ENCODE results near the gene CNTNAP2. TPM values are rescaled to one million over a fixed set of nuclear protein-coding genes. Genes with fewer than 3 reads are reported as not detected.

The CNTNAP2 gene
- total and polyA plus RNA-seq, 2 of the 13 experiments (the other 11 are each of a cell fraction or from before 2014, with no cell fraction given): 0.40 to 0.42 TPM

DNA sequence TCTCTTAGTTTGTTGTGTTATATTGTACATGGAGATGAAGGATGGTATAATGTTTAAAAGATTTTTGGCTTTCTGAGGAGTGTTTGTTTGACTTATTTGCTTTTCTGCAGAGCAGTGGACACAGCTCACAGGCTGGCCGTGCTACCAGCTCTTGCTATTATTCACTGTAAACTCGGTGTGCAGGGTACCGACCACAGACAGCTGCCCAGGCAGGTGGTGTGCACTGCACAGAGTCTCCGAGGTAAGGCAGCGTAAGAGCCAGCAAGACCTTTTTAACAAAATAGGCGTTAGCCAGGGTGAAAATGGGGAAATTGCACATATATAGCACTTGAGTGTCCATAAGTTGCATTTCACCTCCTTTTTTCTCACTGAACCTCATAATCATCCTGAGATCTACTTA is 438.0 kb downstream of the CNTNAP2 start (continued):
- TF ChIP-seq, protein P1, sequence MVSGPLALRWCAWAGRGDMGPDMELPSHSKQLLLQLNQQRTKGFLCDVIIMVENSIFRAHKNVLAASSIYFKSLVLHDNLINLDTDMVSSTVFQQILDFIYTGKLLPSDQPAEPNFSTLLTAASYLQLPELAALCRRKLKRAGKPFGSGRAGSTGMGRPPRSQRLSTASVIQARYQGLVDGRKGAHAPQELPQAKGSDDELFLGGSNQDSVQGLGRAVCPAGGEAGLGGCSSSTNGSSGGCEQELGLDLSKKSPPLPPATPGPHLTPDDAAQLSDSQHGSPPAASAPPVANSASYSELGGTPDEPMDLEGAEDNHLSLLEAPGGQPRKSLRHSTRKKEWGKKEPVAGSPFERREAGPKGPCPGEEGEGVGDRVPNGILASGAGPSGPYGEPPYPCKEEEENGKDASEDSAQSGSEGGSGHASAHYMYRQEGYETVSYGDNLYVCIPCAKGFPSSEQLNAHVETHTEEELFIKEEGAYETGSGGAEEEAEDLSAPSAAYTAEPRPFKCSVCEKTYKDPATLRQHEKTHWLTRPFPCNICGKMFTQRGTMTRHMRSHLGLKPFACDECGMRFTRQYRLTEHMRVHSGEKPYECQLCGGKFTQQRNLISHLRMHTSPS (CRISPR knock-in tag; IDR thresholded peaks at IDR 0.05; ENCODE audit: low read depth): no peak
- no peak for TF ChIP-seq NBN (conservative IDR thresholded peaks at IDR 0.05)
- TF ChIP-seq, protein P2, sequence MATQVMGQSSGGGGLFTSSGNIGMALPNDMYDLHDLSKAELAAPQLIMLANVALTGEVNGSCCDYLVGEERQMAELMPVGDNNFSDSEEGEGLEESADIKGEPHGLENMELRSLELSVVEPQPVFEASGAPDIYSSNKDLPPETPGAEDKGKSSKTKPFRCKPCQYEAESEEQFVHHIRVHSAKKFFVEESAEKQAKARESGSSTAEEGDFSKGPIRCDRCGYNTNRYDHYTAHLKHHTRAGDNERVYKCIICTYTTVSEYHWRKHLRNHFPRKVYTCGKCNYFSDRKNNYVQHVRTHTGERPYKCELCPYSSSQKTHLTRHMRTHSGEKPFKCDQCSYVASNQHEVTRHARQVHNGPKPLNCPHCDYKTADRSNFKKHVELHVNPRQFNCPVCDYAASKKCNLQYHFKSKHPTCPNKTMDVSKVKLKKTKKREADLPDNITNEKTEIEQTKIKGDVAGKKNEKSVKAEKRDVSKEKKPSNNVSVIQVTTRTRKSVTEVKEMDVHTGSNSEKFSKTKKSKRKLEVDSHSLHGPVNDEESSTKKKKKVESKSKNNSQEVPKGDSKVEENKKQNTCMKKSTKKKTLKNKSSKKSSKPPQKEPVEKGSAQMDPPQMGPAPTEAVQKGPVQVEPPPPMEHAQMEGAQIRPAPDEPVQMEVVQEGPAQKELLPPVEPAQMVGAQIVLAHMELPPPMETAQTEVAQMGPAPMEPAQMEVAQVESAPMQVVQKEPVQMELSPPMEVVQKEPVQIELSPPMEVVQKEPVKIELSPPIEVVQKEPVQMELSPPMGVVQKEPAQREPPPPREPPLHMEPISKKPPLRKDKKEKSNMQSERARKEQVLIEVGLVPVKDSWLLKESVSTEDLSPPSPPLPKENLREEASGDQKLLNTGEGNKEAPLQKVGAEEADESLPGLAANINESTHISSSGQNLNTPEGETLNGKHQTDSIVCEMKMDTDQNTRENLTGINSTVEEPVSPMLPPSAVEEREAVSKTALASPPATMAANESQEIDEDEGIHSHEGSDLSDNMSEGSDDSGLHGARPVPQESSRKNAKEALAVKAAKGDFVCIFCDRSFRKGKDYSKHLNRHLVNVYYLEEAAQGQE (IDR thresholded peaks at IDR 0.05; ENCODE audit: borderline replicate concordance in 1 of 2, low read depth in 1 of 2, low read length in 2 of 2): no peak
- no peak for TF ChIP-seq MLLT10 (CRISPR knock-in tag; IDR thresholded peaks at IDR 0.05)
- TF ChIP-seq, protein P3, sequence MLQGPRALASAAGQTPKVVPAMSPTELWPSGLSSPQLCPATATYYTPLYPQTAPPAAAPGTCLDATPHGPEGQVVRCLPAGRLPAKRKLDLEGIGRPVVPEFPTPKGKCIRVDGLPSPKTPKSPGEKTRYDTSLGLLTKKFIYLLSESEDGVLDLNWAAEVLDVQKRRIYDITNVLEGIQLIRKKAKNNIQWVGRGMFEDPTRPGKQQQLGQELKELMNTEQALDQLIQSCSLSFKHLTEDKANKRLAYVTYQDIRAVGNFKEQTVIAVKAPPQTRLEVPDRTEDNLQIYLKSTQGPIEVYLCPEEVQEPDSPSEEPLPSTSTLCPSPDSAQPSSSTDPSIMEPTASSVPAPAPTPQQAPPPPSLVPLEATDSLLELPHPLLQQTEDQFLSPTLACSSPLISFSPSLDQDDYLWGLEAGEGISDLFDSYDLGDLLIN (CRISPR knock-in tag; IDR thresholded peaks at IDR 0.05; ENCODE audit: borderline replicate concordance): no peak
- TF ChIP-seq BRCA1 (CRISPR knock-in tag; IDR thresholded peaks at IDR 0.05): no peak
- TF ChIP-seq, protein P4, sequence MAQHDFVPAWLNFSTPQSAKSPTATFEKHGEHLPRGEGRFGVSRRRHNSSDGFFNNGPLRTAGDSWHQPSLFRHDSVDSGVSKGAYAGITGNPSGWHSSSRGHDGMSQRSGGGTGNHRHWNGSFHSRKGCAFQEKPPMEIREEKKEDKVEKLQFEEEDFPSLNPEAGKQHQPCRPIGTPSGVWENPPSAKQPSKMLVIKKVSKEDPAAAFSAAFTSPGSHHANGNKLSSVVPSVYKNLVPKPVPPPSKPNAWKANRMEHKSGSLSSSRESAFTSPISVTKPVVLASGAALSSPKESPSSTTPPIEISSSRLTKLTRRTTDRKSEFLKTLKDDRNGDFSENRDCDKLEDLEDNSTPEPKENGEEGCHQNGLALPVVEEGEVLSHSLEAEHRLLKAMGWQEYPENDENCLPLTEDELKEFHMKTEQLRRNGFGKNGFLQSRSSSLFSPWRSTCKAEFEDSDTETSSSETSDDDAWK (CRISPR knock-in tag; IDR thresholded peaks at IDR 0.05): no peak
